ENCODE results near the gene CPAMD8.

Gene CPAMD8

GRCh38 chr19:16957855-16958254 is 68.8 kb downstream of the CPAMD8 start:
- TF ChIP-seq CTCF (IDR thresholded peaks at IDR 0.05): no peak
- no peak for DNase-seq (ENCODE audit: low spot score)
- H3K4me3 ChIP-seq: no peak overlapping the region
- no peak overlapping the region for H3K27ac ChIP-seq

- DNase-seq (ENCODE audit: low spot score): no peak
- no peak overlapping the region for H3K27ac ChIP-seq
- H3K4me3 ChIP-seq: no peak overlapping the region
- no peak for TF ChIP-seq CTCF (IDR thresholded peaks at IDR 0.05)
These were observed 69.4 kb downstream of the CPAMD8 start for GRCh38 chr19:16957151-16957701.

GRCh38 chr19:16955161-16955560 is 71.4 kb downstream of the CPAMD8 start:
- H3K4me3 ChIP-seq: no peak overlapping the region
- DNase-seq (ENCODE audit: low spot score): no peak
- no peak overlapping the region for H3K27ac ChIP-seq
- no peak for TF ChIP-seq CTCF (IDR thresholded peaks at IDR 0.05)

- no peak for DNase-seq (ENCODE audit: low spot score)
- no peak overlapping the region for H3K27ac ChIP-seq
- no peak for TF ChIP-seq CTCF (IDR thresholded peaks at IDR 0.05)
These were observed 74.6 kb downstream of the CPAMD8 start for GRCh38 chr19:16952046-16952445.

GRCh38 chr19:16951529-16951928 is 75.1 kb downstream of the CPAMD8 start:
- Histone ChIP-seq H3K4me3 (no peak overlapping the region), H3K27ac (no peak overlapping the region)
- DNase-seq (ENCODE audit: low spot score): no peak
- no peak for TF ChIP-seq CTCF (IDR thresholded peaks at IDR 0.05)

More at GRCh38 chr19:16952046-16952445, 74.6 kb downstream of the CPAMD8 start:
- H3K4me3 ChIP-seq: no peak overlapping the region

GRCh38 chr19:16949496-16950023 is 77.0 kb downstream of the CPAMD8 start:
- H3K27ac ChIP-seq: no peak overlapping the region
- H3K4me3 ChIP-seq: no peak overlapping the region
- TF ChIP-seq CTCF (IDR thresholded peaks at IDR 0.05): no peak
- DNase-seq (ENCODE audit: low spot score): no peak
